Skeletal muscle cell (primary cell): Measurements from ENCODE around the gene CNDP1.

Experiments used
- DNase-seq: peaks from one replicate; pipeline ENCODE4 v3.0.0-alpha.2; 2010; ENCODE audit warnings: low read depth
- H3K4me3 ChIP-seq: 2 replicates; pipeline ENCODE4 v1.5.1; 2011; ENCODE audit warnings: low read depth, mild to moderate bottlenecking, control low read depth, low read length, moderate library complexity

Gene CNDP1

GRCh38 chr18:74610051-74610615 is 75.8 kb downstream of the CNDP1 start:
- no peak overlapping the region for H3K4me3 ChIP-seq
- DNase-seq = no peak

GRCh38 chr18:74610860-74611259 is 76.6 kb downstream of the CNDP1 start:
- no peak for DNase-seq
- H3K4me3 ChIP-seq = no peak overlapping the region

GRCh38 chr18:74611765-74612164 is 77.5 kb downstream of the CNDP1 start:
- H3K4me3 ChIP-seq = no peak overlapping the region
- DNase-seq = no peak

- no peak for DNase-seq
Observed at GRCh38 chr18:74613381-74613780, 79.1 kb downstream of the CNDP1 start.

GRCh38 chr18:74616494-74616893 is 82.2 kb downstream of the CNDP1 start:
- DNase-seq = no peak
- no peak overlapping the region for H3K4me3 ChIP-seq

More at GRCh38 chr18:74613381-74613780, 79.1 kb downstream of the CNDP1 start:
- H3K4me3 ChIP-seq = no peak overlapping the region

- H3K4me3 ChIP-seq = no peak overlapping the region
Observed at GRCh38 chr18:74617486-74617885, 83.2 kb downstream of the CNDP1 start.

GRCh38 chr18:74622072-74622471 is 87.8 kb downstream of the CNDP1 start:
- H3K4me3 ChIP-seq = no peak overlapping the region
- no peak for DNase-seq

More at GRCh38 chr18:74617486-74617885, 83.2 kb downstream of the CNDP1 start:
- no peak for DNase-seq

- no peak overlapping the region for H3K4me3 ChIP-seq
- no peak for DNase-seq
Observed at GRCh38 chr18:74623047-74623816, 88.9 kb downstream of the CNDP1 start.

GRCh38 chr18:74624466-74624865 is 90.2 kb downstream of the CNDP1 start:
- DNase-seq = no peak
- H3K4me3 ChIP-seq = no peak overlapping the region

- H3K4me3 ChIP-seq = no peak overlapping the region
- no peak for DNase-seq
Observed at GRCh38 chr18:74625157-74625556, 90.9 kb downstream of the CNDP1 start.

- DNase-seq = no peak
- H3K4me3 ChIP-seq = no peak overlapping the region
Observed at GRCh38 chr18:74626049-74626874, 92.0 kb downstream of the CNDP1 start.

GRCh38 chr18:74630804-74631203 is 96.5 kb downstream of the CNDP1 start:
- no peak for DNase-seq

GRCh38 chr18:74631212-74631611 is 96.9 kb downstream of the CNDP1 start:
- no peak overlapping the region for H3K4me3 ChIP-seq
- DNase-seq = no peak

More at GRCh38 chr18:74630804-74631203, 96.5 kb downstream of the CNDP1 start:
- no peak overlapping the region for H3K4me3 ChIP-seq

GRCh38 chr18:74631623-74632350 is 97.5 kb downstream of the CNDP1 start:
- no peak overlapping the region for H3K4me3 ChIP-seq
- DNase-seq = peak; percentile 45

- H3K4me3 ChIP-seq = no peak overlapping the region
- no peak for DNase-seq
Observed at GRCh38 chr18:74632351-74632679, 98.0 kb downstream of the CNDP1 start.

GRCh38 chr18:74632856-74633255 is 98.6 kb downstream of the CNDP1 start:
- H3K4me3 ChIP-seq = no peak overlapping the region
- DNase-seq = no peak

GRCh38 chr18:74633652-74634352 is 99.5 kb downstream of the CNDP1 start:
- DNase-seq = no peak
- no peak overlapping the region for H3K4me3 ChIP-seq

- no peak for DNase-seq
- no peak overlapping the region for H3K4me3 ChIP-seq
Observed at GRCh38 chr18:74635224-74635975, 101.1 kb downstream of the CNDP1 start.
